Measurements from ENCODE around the gene EFCAB6.

The EFCAB6 gene

DNA sequence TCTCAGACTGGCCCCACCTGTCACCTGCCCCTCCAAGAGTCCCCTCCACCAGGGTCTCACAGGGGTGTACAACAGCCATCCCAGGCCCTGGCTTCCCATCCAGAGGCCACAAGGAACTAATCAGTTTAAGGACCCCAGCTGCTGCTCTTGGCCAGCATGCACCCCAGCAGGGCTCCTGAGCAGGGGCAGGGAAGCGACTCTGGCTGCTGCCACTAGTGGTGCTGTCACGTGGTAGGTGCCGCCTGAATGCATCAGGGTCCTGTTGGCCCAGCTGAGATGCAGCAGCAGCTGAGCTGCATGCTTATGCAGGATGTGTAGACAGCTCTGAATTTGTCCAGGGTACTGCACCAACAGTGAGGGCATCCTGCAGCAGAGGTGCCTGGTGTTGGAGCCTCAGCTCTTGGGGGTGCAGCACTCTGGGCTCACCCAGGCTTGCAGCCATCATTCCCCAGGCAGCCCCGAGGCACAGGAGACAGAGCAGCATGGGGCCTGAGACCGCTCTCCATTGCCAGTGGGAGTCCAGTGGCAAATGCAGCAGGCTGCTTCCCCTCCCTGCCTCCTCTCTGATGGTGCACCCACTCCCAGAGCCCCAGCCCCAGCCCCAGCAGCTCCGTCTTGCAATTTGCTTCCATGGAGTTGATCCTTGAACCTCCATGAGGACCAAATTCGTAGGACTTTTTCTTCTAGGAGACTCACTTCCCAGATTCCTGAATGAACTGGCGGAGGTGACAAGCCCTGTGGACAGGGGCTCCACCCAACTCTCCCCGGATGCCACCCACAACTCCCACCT is 301.6 kb downstream of the EFCAB6 start:
- no peaks in the 10 kb centered on the region for H3K9me3 ChIP-seq (ENCODE audit: control insufficient read depth, insufficient read depth, low read length)
- H4K20me1 ChIP-seq (ENCODE audit: control insufficient read depth, insufficient read depth, low read depth, low read length): no peaks in the 10 kb centered on the region
- H3K9me2 ChIP-seq (replicated peaks; ENCODE audit: control insufficient read depth, low read length): no peaks in the 10 kb centered on the region
- TF ChIP-seq EZH2phosphoT487 (IDR thresholded peaks at IDR 0.05; ENCODE audit: borderline replicate concordance, low read length): no peak
- TF ChIP-seq, protein P1, sequence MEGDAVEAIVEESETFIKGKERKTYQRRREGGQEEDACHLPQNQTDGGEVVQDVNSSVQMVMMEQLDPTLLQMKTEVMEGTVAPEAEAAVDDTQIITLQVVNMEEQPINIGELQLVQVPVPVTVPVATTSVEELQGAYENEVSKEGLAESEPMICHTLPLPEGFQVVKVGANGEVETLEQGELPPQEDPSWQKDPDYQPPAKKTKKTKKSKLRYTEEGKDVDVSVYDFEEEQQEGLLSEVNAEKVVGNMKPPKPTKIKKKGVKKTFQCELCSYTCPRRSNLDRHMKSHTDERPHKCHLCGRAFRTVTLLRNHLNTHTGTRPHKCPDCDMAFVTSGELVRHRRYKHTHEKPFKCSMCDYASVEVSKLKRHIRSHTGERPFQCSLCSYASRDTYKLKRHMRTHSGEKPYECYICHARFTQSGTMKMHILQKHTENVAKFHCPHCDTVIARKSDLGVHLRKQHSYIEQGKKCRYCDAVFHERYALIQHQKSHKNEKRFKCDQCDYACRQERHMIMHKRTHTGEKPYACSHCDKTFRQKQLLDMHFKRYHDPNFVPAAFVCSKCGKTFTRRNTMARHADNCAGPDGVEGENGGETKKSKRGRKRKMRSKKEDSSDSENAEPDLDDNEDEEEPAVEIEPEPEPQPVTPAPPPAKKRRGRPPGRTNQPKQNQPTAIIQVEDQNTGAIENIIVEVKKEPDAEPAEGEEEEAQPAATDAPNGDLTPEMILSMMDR (IDR thresholded peaks at IDR 0.05; ENCODE audit: low read depth, low read length, poor library complexity, severe bottlenecking): no peak
- no peaks in the 10 kb centered on the region for H3K36me3 ChIP-seq (ENCODE audit: control insufficient read depth, low read length)
- H3K4me3 ChIP-seq (ENCODE audit: low read length): no peak overlapping the region
- no peaks in the 10 kb centered on the region for H3F3A ChIP-seq (ENCODE audit: control insufficient read depth, insufficient read depth)
- H3K27ac ChIP-seq (ENCODE audit: low read depth, low read length): no peak overlapping the region
- H3K79me2 ChIP-seq (ENCODE audit: control insufficient read depth, low read length): no peaks in the 10 kb centered on the region
- no peaks in the 10 kb centered on the region for H3K27me3 ChIP-seq (ENCODE audit: control insufficient read depth, low read length)
- no peaks in the 10 kb centered on the region for H3K4me1 ChIP-seq (ENCODE audit: control insufficient read depth, low read length)
- H3K4me2 ChIP-seq (ENCODE audit: low read length): no peak overlapping the region

DNA sequence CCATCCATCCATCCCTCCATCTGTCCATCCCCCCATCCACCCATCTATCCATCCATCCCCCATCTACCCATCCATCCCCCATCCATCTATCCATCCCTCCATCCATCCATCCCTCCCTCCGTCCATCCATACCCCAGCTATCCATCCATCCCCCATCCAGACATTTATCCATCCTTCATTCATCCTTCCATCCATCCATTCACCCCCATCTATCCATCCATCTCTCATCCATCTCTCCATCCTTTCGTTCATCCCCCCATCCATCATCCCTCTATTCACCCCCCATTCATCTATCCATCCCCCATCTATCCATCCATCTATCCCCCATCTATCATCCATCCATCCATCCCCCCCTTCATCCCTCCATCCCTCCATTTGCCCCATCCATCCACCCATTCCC is 302.8 kb downstream of the EFCAB6 start:
- no peaks in the 10 kb centered on the region for H3K36me3 ChIP-seq (ENCODE audit: control insufficient read depth, low read length)
- no peak overlapping the region for H3K27ac ChIP-seq (ENCODE audit: low read depth, low read length)
- no peaks in the 10 kb centered on the region for H3K9me3 ChIP-seq (ENCODE audit: control insufficient read depth, insufficient read depth, low read length)
- no peaks in the 10 kb centered on the region for H3K27me3 ChIP-seq (ENCODE audit: control insufficient read depth, low read length)
- H3K4me3 ChIP-seq (ENCODE audit: low read length): no peak overlapping the region
- H3F3A ChIP-seq (ENCODE audit: control insufficient read depth, insufficient read depth): no peaks in the 10 kb centered on the region
- H3K9me2 ChIP-seq (replicated peaks; ENCODE audit: control insufficient read depth, low read length): no peaks in the 10 kb centered on the region
- H3K4me2 ChIP-seq (ENCODE audit: low read length): no peak overlapping the region
- TF ChIP-seq, protein P1 (IDR thresholded peaks at IDR 0.05; ENCODE audit: low read depth, low read length, poor library complexity, severe bottlenecking): no peak
- TF ChIP-seq EZH2phosphoT487 (IDR thresholded peaks at IDR 0.05; ENCODE audit: borderline replicate concordance, low read length): no peak
- H3K79me2 ChIP-seq (ENCODE audit: control insufficient read depth, low read length): no peaks in the 10 kb centered on the region
- no peaks in the 10 kb centered on the region for H3K4me1 ChIP-seq (ENCODE audit: control insufficient read depth, low read length)
- H4K20me1 ChIP-seq (ENCODE audit: control insufficient read depth, insufficient read depth, low read depth, low read length): no peaks in the 10 kb centered on the region

DNA sequence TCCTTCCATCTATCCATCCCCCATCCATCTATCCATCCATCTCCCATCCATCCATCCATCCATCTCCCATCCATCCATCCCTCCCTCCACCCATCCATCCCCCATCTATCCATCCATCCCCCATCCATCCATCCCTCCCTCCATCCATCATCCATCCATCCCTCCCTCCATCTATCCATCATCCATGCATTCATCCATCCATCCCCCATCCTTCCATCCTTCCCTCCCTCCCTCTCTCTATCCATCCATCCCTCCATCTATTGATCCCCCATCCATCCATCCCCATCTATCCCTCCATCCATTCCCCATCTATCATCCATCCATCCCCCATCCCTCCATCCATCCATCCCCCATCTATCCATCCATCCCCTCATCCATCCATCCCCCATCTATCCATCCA is 303.6 kb downstream of the EFCAB6 start:
- no peaks in the 10 kb centered on the region for H3F3A ChIP-seq (ENCODE audit: control insufficient read depth, insufficient read depth)
- no peak overlapping the region for H3K4me3 ChIP-seq (ENCODE audit: low read length)
- no peak overlapping the region for H3K4me2 ChIP-seq (ENCODE audit: low read length)
- no peaks in the 10 kb centered on the region for H4K20me1 ChIP-seq (ENCODE audit: control insufficient read depth, insufficient read depth, low read depth, low read length)
- H3K79me2 ChIP-seq (ENCODE audit: control insufficient read depth, low read length): no peaks in the 10 kb centered on the region
- no peaks in the 10 kb centered on the region for H3K27me3 ChIP-seq (ENCODE audit: control insufficient read depth, low read length)
- no peaks in the 10 kb centered on the region for H3K4me1 ChIP-seq (ENCODE audit: control insufficient read depth, low read length)
- H3K9me2 ChIP-seq (replicated peaks; ENCODE audit: control insufficient read depth, low read length): no peaks in the 10 kb centered on the region
- TF ChIP-seq, protein P1 (IDR thresholded peaks at IDR 0.05; ENCODE audit: low read depth, low read length, poor library complexity, severe bottlenecking): no peak
- no peak for TF ChIP-seq EZH2phosphoT487 (IDR thresholded peaks at IDR 0.05; ENCODE audit: borderline replicate concordance, low read length)
- no peaks in the 10 kb centered on the region for H3K36me3 ChIP-seq (ENCODE audit: control insufficient read depth, low read length)
- no peak overlapping the region for H3K27ac ChIP-seq (ENCODE audit: low read depth, low read length)
- no peaks in the 10 kb centered on the region for H3K9me3 ChIP-seq (ENCODE audit: control insufficient read depth, insufficient read depth, low read length)

Data from DOHH2 (cell line).